Right lobe of liver (tissue), 4 donors: ENCODE results near the gene CDC42BPB.

Source experiments
- CTCF ChIP-seq, 4 donors: fragments of 200-600 bp in 3 of 4; fragments of 450-650 bp in 1 of 4; IDR thresholded peaks; one replicate each; pipeline versions ENCODE4 v1.5.1 to v1.8.0; 2016 to 2022; ENCODE audit warnings: antibody characterized with exemption in 4 of 4, mild to moderate bottlenecking in 2 of 4
- POLR2A ChIP-seq: fragments of 450-650 bp; IDR thresholded peaks from one replicate; pipeline ENCODE4 v1.6.1; 2017; ENCODE audit warnings: antibody characterized with exemption, mild to moderate bottlenecking
- donor health status: DM: no; HTN: no; CAD: no.
- donor health status: DM: no; HTN: no; CAD: no.
- donor health status: DM: no; HTN: yes; CAD: no.

- no peak for TF ChIP-seq CTCF (IDR thresholded peaks at IDR 0.05)
- no peak for TF ChIP-seq POLR2A
Measured at GRCh38 chr14:103022002-103022684, 35.2 kb downstream of the CDC42BPB start.
